ENCODE data around the gene TOP3A.
"Not testable (repeated sequence)": the region's sequence is repeated elsewhere in the genome, so short reads cannot be mapped to it uniquely, and the experiment has no call there.

TOP3A gene, protein sequence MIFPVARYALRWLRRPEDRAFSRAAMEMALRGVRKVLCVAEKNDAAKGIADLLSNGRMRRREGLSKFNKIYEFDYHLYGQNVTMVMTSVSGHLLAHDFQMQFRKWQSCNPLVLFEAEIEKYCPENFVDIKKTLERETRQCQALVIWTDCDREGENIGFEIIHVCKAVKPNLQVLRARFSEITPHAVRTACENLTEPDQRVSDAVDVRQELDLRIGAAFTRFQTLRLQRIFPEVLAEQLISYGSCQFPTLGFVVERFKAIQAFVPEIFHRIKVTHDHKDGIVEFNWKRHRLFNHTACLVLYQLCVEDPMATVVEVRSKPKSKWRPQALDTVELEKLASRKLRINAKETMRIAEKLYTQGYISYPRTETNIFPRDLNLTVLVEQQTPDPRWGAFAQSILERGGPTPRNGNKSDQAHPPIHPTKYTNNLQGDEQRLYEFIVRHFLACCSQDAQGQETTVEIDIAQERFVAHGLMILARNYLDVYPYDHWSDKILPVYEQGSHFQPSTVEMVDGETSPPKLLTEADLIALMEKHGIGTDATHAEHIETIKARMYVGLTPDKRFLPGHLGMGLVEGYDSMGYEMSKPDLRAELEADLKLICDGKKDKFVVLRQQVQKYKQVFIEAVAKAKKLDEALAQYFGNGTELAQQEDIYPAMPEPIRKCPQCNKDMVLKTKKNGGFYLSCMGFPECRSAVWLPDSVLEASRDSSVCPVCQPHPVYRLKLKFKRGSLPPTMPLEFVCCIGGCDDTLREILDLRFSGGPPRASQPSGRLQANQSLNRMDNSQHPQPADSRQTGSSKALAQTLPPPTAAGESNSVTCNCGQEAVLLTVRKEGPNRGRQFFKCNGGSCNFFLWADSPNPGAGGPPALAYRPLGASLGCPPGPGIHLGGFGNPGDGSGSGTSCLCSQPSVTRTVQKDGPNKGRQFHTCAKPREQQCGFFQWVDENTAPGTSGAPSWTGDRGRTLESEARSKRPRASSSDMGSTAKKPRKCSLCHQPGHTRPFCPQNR

DNA sequence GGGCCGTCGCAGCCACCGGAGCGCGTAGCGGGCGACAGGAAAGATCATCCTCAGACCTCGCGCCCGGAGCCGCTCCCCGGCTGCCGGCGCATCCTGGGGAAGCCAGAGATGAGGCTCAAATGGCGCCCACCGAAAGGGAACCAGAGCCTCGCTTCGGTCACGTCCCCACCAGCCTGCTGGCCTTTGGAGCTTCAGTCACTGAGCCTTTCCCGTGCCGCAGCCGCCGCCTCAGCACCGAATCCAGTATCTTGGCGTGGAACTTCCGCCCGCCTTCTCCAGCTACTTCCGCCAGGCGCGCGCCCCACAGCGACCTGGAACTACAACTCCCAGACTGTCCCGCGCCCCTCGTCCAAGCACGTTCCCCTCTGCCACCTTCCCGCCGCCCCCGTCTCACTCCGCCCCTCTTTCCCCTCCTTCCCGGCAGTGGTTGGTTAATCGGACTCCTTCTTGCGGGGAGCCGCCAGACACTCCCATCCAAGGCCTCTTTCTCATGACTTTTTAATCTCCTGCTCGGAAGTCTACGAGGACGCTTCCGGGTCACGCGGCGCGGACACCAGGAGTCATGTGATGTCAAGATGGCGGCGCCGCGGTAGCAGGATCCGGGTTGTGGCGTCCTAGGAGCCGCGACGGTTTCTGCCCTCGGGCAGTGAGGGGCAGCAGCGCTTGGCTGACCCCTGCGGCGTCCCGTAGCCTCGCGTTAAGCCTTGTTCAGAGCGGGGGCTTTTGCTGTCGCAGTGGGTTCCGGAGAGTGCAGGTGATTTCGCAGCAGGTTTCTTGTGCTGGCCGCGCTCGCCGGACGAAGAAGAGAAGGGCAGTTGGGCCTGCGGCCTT lies at the start of gene TOP3A, which contains the start of gene SMCR8:
Gene TOP3A (minus strand): TSS at position 264 of the 831 bp plus-strand sequence. CDS start 216 bp downstream, at position 48.
Gene SMCR8 (plus strand): TSS at position 563 of the 831 bp plus-strand sequence. CDS start 497 bp downstream, outside the sequence.
- peak; percentile 98 for DNase-seq

GRCh38 chr17:18364166-18364565 lies 49.4 kb upstream of the TOP3A start:
- no peak for DNase-seq

- peak; percentile 96 for DNase-seq
Observed at GRCh38 chr17:18363101-18364049, 48.6 kb upstream of the TOP3A start, which contains the start of gene SHMT1. SHMT1 (minus strand) TSS chr17:18363550; CDS start chr17:18355981, 7,569 bp downstream.

DNA sequence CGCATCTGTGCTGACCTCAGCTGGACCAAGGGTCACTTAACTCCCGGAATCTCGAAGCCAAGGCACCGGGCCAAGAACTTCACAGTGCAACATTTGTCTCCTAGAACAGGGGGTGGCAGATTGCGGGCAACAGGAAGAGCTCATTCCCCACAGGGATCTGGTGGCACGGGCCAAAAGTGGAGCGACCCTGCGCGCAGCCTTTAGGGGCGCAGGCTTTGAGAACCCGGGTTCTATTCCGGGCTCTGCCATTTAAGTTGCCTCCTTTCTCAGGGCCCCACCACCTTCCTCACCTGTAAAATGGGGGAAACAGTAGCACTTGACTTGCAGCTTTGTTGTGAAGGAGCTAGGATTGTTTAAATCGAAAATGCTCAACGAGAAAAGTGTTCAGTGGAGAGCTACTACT lies 47.9 kb upstream of the TOP3A start:
- no peak for DNase-seq

DNA sequence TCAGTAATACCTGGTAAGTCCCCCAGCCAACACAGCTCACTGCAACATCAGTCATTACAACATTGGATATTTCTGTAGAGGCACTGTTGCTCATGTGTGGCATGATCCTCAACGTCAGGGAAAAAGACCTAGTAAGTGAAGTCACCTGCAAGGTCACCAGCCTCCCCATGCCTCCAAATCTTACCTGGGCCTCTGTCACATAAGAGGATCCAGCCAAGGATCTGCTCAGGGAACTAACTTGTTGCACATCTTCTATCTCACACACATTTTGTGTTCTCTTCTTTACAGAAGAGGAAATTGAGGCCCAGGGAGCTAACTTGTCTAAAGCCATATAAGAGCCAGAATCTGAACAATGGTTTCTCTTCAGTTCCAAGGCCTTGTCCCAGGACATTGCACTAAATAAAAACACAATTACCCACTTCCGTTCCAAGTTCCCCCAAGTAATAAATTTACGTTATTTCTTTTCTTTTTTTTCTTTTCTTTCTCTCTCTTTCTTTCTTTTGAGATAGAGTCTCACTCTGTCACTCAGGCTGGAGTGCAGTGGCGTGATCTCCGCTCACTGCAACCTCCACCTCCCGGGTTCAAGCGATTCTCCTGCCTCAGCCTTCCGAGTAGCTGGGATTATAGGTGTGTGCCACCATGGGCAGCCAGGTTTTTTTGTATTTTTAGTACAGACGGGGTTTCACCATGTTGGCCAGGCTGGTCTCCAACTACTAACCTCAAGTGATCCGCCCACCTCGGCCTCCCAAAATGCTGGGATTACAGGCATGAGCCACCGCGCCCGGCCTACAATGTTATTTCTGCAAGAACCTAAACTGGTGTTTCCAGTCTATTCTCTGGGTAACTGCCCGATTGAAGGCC lies 47.3 kb upstream of the TOP3A start:
- no peak for DNase-seq

- DNase-seq: no peak
Observed at GRCh38 chr17:18360518-18360917, 45.7 kb upstream of the TOP3A start.

DNA sequence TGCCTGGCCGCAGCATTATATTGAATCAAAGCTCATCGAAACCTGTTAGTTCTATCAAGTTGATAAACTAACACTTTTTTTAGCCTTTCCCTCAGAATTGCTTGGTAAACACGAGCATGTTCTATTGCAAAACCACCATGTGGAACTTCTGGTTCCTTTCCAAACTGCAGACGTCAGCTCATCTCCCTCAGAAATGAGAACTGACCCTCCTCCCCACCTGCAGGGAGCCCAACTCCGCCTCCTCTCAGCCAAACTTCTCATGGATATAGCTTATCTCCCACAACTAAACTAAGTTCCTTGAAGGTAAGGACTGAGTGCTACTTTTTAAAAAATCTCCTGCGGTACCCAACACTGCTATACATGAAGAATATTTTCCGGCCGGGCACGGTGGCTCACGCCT lies 41.8 kb upstream of the TOP3A start:
- peak; percentile 29 for DNase-seq

GRCh38 chr17:18353541-18353940 lies 38.7 kb upstream of the TOP3A start:
- no peak for DNase-seq

DNA sequence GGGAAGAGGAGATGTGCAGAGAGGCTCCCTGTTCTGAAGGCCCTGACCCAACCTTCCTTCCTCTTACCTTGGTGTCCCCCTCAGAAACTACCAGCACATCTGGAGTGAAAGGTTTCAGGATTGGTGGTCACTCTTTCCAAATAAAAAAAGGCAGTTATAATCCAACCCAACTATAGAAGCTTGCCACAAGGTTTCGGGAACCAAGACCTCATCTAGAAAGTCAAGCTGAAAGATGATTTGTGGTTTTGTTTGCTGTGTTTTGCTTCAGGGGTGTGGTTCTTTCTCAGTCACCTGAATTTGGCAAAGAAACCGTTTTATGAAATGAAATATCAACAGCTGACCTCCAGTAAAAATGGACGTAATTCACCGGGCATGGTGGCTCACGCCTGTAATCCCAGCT lies 29.2 kb upstream of the TOP3A start:
- DNase-seq: no peak

- DNase-seq: no peak
Observed at GRCh38 chr17:18339933-18340332, 25.1 kb upstream of the TOP3A start.

DNA sequence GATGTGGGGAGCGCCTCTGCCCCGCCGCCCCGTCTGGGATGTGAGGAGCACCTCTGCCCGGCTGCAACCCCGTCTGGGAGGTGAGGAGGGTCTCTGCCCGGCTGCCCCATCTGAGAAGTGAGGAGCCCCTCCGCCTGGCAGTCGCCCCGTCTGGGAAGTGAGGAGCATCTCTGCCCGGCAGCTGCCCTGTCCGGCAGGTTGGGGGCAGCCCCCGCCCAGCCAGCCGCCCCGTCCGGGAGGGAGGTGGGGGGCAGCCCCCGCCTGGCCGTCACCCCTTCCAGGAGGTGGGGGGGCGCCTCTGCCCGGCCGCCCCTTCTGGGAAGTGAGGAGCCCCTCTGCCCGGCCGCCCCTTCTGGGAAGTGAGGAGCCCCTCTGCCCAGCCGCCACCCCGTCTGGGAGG lies 23.4 kb upstream of the TOP3A start:
- not testable (repeated sequence) for DNase-seq

DNA sequence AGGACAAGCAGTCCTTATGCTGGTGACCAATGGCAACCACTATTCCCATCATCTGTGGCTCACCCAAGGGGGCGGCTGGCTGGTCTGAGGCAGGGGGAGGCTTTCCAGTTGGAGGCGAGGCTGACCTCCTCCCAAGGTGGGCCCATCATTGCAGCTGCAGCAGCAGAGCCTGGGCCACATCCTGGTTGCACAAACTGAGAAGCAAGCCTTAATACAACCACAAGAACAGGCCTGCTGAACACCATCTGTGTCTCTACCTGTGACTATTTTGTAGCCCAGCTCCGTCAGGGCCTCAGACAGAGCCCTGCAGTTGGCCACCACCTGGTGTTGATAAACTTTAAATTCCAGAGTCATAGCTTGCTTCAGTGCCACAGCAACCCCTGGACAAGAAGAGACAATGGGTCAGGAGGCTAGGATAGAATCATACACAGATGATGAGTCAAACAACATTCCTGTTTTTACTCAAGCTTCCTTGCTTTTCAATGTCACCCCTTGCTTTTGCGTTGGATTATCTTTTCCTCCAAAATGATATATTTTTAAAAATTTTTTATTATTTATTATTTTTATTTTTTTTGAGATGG lies 18.2 kb upstream of the TOP3A start:
- no peak for DNase-seq

DNA sequence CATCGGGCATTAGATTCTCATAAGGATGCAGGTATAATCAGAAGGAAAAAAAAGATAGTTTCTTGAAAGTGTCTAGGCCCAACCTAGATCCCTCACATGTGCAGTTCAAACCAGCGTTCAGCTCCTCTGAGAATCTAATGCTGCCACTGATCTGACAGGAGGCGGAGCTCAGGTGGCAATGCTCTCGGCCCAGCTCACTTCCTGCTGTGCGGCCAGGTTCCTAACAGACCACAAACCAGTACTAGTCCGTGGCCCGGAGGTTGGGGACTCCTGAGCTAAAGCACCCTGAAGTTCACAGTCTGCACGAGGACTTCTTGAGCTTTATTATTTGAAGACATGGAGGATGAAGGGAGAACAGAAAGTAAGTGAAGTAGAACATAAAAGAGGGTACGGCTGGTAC lies 17.1 kb upstream of the TOP3A start:
- no peak for DNase-seq

DNA sequence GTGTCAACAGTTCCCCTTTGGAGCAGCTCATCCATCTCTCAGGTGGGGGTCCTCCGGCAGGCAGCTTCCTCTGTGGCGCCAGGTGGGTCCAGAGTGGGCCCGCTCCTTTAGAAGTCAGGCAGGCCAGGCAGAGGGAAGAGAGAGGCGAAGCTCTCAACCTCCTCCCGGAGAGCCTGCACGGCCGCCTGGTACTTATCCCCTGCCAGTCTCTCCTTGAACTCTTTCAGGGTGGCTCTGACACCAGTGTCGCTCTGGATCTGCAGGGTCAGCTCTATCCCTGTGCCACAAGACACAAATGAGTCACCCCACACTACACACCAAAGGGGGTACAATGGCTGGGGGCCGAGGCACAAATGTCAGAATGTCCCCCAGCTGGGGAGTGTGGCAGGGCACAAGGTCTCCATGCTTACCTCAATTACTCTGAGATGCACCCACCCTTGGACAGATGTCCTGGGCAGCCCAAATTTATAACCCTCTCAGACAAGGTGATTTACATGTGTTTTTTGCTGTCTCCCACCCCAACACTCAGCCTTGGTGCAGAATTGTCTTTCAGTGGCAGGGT lies 13.9 kb upstream of the TOP3A start:
- DNase-seq: no peak

GRCh38 chr17:18327556-18327955 lies 12.8 kb upstream of the TOP3A start:
- no peak for DNase-seq

DNA sequence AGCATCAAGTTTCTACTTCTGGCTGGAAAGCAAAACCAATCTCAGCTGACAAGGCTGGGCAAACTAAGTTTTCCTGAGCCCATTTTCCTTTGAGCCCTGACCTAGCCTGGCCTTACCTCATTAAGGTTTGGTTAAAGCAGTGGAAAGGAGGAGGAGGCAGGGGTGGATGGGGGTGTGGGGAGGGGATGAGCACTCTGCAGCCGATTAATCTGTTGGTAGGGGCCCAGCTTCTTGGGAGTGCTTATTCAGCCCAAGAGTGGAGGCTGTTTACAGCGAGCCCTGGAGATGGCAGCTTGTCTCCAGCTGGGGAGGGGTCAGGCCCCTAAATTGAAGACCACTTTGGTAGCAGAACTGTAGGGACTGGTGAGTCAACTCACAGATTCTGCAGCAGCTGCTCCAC lies 12.3 kb upstream of the TOP3A start:
- no peak for DNase-seq

DNA sequence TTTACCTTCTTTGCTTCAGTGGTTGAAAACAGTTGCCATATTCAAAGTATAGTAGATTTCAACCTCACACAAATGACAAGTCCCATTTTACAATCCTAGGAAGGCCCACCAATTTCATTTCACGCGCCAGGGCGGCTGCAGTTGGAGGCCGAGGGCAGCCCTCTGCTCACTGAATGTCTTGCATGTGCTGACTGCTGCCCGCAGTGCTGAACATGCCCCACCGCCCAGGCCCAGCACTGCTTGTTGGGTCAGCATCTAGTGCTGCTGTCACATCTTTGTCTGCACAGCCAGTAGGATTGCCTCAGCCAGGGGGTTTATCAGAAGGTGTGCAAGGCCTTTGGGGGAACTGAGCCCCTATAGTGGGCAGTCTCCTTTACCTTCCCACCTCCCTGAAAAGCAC lies 11.8 kb upstream of the TOP3A start:
- DNase-seq: no peak

DNA sequence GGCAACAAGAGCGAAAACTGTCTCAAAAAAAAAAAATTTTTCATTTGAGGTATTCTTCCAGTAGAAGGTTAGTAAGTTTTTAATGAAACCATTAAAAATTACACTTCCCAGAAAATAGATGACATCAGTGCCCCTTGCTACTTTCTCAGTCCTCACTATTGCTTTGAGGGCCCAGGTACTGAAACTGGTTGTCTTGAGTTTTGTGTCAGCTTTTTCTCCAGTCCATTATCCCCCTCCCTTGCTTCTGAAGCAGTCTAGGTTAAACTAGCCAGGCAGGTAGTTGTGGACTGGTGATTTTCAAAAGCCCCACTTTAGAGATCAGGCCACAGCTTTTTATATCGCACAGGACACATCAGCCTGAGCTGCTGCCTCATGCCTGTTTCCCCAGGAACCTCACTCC lies 11.2 kb upstream of the TOP3A start:
- DNase-seq: no peak

Measured in NCI-H226 (cell line).